Measurements from ENCODE around the gene KIAA0408. TPM values are rescaled to one million over a fixed set of nuclear protein-coding genes. Genes with fewer than 3 reads are reported as not detected.

KIAA0408 gene
- total RNA-seq, 1 experiment from 2014 or later: 34.7 TPM

- ChIA-PET POLR2A (ENCODE audit: low non-redundant PET) (no interaction called here), CTCF (no interaction called here)
- no TSS peak for BruUV-seq (replicated peaks)
- intact Hi-C loops (cut with micrococcal nuclease; ENCODE audit: unreplicated experiment): no loop called here
- TF ChIP-seq EZH2 (IDR thresholded peaks at IDR 0.05; ENCODE audit: borderline replicate concordance, low read depth, low read length, poor library complexity, severe bottlenecking): no peak
- no peak for TF ChIP-seq CTCF (conservative IDR thresholded peaks at IDR 0.05; ENCODE audit: low read depth, low read length)
- Histone ChIP-seq H3K27me3 (replicated peaks; ENCODE audit: insufficient read depth, low read depth, low read length, poor library complexity) (no peaks in the 10 kb centered on the region), H3K4me3 (ENCODE audit: low read depth, low read length, poor library complexity, severe bottlenecking) (no peak overlapping the region), H3K9me3 (ENCODE audit: low read depth, low read length, poor library complexity, severe bottlenecking) (no peaks in the 10 kb centered on the region), H3K4me1 (ENCODE audit: insufficient read depth, low read length, poor library complexity, severe bottlenecking) (no peaks in the 10 kb centered on the region), H3K27ac (ENCODE audit: low read depth, low read length, poor library complexity, severe bottlenecking) (no peak overlapping the region), H3K36me3 (ENCODE audit: insufficient read depth, low read length, poor library complexity, severe bottlenecking) (peaks cover 14% of the 10 kb centered on the region)
- DNase-seq (ENCODE audit: low spot score): no peak
Measured at GRCh38 chr6:127439718-127440117, 19.5 kb downstream of the KIAA0408 start.

- no peaks in the 10 kb centered on the region for H3K27me3 ChIP-seq (replicated peaks; ENCODE audit: insufficient read depth, low read depth, low read length, poor library complexity)
- H3K4me3 ChIP-seq (ENCODE audit: low read depth, low read length, poor library complexity, severe bottlenecking): no peak overlapping the region
- ChIA-PET CTCF (no interaction called here), POLR2A (ENCODE audit: low non-redundant PET) (no interaction called here)
- intact Hi-C loops (cut with micrococcal nuclease; ENCODE audit: unreplicated experiment): no loop called here
- H3K9me3 ChIP-seq (ENCODE audit: low read depth, low read length, poor library complexity, severe bottlenecking): no peaks in the 10 kb centered on the region
- BruUV-seq (replicated peaks): no TSS peak
- no peak for TF ChIP-seq EZH2 (IDR thresholded peaks at IDR 0.05; ENCODE audit: borderline replicate concordance, low read depth, low read length, poor library complexity, severe bottlenecking)
- no peak for TF ChIP-seq CTCF (conservative IDR thresholded peaks at IDR 0.05; ENCODE audit: low read depth, low read length)
- no peak for DNase-seq (ENCODE audit: low spot score)
- no peak overlapping the region for H3K27ac ChIP-seq (ENCODE audit: low read depth, low read length, poor library complexity, severe bottlenecking)
- no peaks in the 10 kb centered on the region for H3K36me3 ChIP-seq (ENCODE audit: insufficient read depth, low read length, poor library complexity, severe bottlenecking)
- no peaks in the 10 kb centered on the region for H3K4me1 ChIP-seq (ENCODE audit: insufficient read depth, low read length, poor library complexity, severe bottlenecking)
Measured at GRCh38 chr6:127436578-127437110, 22.5 kb downstream of the KIAA0408 start.

DNA sequence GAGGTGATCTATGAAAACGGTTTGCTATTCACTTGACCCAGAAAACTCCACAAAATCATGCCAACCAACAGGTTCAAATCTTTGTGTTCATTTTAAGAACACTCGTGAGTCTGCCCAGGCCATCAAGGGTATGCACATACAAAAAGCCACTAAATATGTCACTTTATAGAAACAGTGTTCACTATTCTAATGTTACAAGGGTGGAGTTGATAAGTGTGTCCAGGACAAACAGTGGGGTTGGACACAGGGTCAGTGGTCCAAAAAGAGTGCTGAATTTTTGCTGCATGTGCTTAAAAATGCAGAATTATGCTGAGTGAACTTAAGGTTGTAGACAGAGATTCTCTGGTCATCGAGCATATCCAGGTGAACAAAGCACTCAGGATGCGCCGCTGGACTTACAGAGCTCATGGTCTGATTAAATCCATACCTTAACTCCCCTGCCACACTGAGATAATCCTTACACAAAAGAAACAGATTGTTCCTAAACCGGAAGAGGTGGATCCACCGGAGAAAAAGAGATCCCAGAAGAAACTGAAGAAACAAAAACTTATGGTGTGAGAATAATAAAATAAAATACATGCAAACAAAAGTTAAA lies 23.5 kb downstream of the KIAA0408 start:
- POLR2A ChIA-PET (ENCODE audit: low non-redundant PET): no interaction called here

More for the DNA sequence above, 23.5 kb downstream of the KIAA0408 start:
- TF ChIP-seq EZH2 (IDR thresholded peaks at IDR 0.05; ENCODE audit: borderline replicate concordance, low read depth, low read length, poor library complexity, severe bottlenecking) (no peak), CTCF (conservative IDR thresholded peaks at IDR 0.05; ENCODE audit: low read depth, low read length) (no peak)
- intact Hi-C loops (cut with micrococcal nuclease; ENCODE audit: unreplicated experiment): no loop called here
- Histone ChIP-seq H3K36me3 (ENCODE audit: insufficient read depth, low read length, poor library complexity, severe bottlenecking) (no peaks in the 10 kb centered on the region), H3K9me3 (ENCODE audit: low read depth, low read length, poor library complexity, severe bottlenecking) (no peaks in the 10 kb centered on the region), H3K4me3 (ENCODE audit: low read depth, low read length, poor library complexity, severe bottlenecking) (no peak overlapping the region), H3K27ac (ENCODE audit: low read depth, low read length, poor library complexity, severe bottlenecking) (no peak overlapping the region), H3K4me1 (ENCODE audit: insufficient read depth, low read length, poor library complexity, severe bottlenecking) (no peaks in the 10 kb centered on the region), H3K27me3 (replicated peaks; ENCODE audit: insufficient read depth, low read depth, low read length, poor library complexity) (no peaks in the 10 kb centered on the region)
- CTCF ChIA-PET: interaction anchor here (0.6 kb wide), 1 partner anchor 80 kb away, joined by 8 read pairs; no protein-coding TSS in a partner anchor
- BruUV-seq (replicated peaks): no TSS peak
- DNase-seq (ENCODE audit: low spot score): no peak
